HepG2 (cell line): ENCODE data around the gene NDUFA5. TPM values are rescaled to one million over a fixed set of nuclear protein-coding genes. Genes with fewer than 3 reads are reported as not detected.

Experiments used
- CERS6 ChIP-seq: sonication (generic); formaldehyde crosslinking; IDR thresholded peaks from 2 replicates; pipeline ENCODE4 v1.5.0; 2020; ENCODE audit warnings: missing genetic modification reagents
- DRAP1 ChIP-seq: IDR thresholded peaks from 2 replicates; pipeline ENCODE4 v1.6.1; 2016; ENCODE audit warnings: missing genetic modification reagents, missing compliant biosample characterization
- FOSL1 ChIP-seq: sonication (generic); formaldehyde crosslinking; IDR thresholded peaks from 2 replicates; pipeline ENCODE4 v1.9.0; 2021; ENCODE audit warnings: missing genetic modification reagents, borderline replicate concordance
- GTF2F1 ChIP-seq: fragments of 150-350 bp; IDR thresholded peaks from 2 replicates; pipeline ENCODE4 v1.6.1; 2014; ENCODE audit warnings: low read length
- HOXA9 ChIP-seq: sonication (generic); formaldehyde crosslinking; IDR thresholded peaks from 2 replicates; pipeline ENCODE4 v1.8.1; 2022; ENCODE audit warnings: missing genetic modification reagents, mild to moderate bottlenecking, moderate library complexity, borderline replicate concordance
- MBNL3 ChIP-seq: fragments of 250-450 bp; sonication (Bioruptor Pico); conservative IDR thresholded peaks from 2 replicates; pipeline ENCODE4 v1.8.0; 2022; ENCODE audit warnings: mild to moderate bottlenecking, inconsistent platforms
- NCOA5 ChIP-seq: sonication (generic); formaldehyde crosslinking; IDR thresholded peaks from 2 replicates; pipeline ENCODE4 v1.4.0; 2020; ENCODE audit warnings: missing genetic modification reagents
- NFKBIZ ChIP-seq: IDR thresholded peaks from 2 replicates; pipeline ENCODE4 v1.6.1; 2018; ENCODE audit warnings: missing genetic modification reagents, missing compliant biosample characterization
- ZBED4 ChIP-seq: sonication (generic); formaldehyde crosslinking; IDR thresholded peaks from 2 replicates; pipeline ENCODE4 v1.4.0; 2020; ENCODE audit warnings: missing genetic modification reagents, borderline replicate concordance
- ZBTB37 ChIP-seq: sonication (generic); formaldehyde crosslinking; IDR thresholded peaks from 2 replicates; pipeline ENCODE4 v1.4.0; 2020; ENCODE audit warnings: mild to moderate bottlenecking, missing genetic modification reagents
- ZBTB38 ChIP-seq: sonication (generic); formaldehyde crosslinking; IDR thresholded peaks from 2 replicates; pipeline ENCODE4 v1.5.1; 2020; ENCODE audit warnings: mild to moderate bottlenecking, missing genetic modification reagents
- ZFP36L1 ChIP-seq: sonication (generic); formaldehyde crosslinking; IDR thresholded peaks from 2 replicates; pipeline ENCODE4 v1.8.0; 2022; ENCODE audit warnings: mild to moderate bottlenecking, missing genetic modification reagents, moderate library complexity
- ZNF44 ChIP-seq: sonication (generic); formaldehyde crosslinking; IDR thresholded peaks from 2 replicates; pipeline ENCODE4 v1.5.1; 2020; ENCODE audit warnings: mild to moderate bottlenecking, missing genetic modification reagents
- ZNF441 ChIP-seq: sonication (generic); formaldehyde crosslinking; IDR thresholded peaks from 2 replicates; pipeline ENCODE4 v1.7.0; 2021; ENCODE audit warnings: missing genetic modification reagents, borderline replicate concordance
- ZNF670 ChIP-seq: sonication (generic); formaldehyde crosslinking; IDR thresholded peaks from 2 replicates; pipeline ENCODE4 v1.8.0; 2022; ENCODE audit warnings: mild to moderate bottlenecking, missing genetic modification reagents, borderline replicate concordance
- ZNF720 ChIP-seq: sonication (generic); formaldehyde crosslinking; IDR thresholded peaks from 2 replicates; pipeline ENCODE4 v1.4.0; 2020; ENCODE audit warnings: missing genetic modification reagents
- polyA plus RNA-seq, 8 experiments: library from polyadenylated mRNA; depleted of rRNA in 3 of 8; stranded (reverse) in 7 of 8; unstranded in 1 of 8; fragments of >200 nt; fragmentation: Illumina TruSeq in 4 of 8; extraction: Trizol in 4 of 8; gene quantifications; 2 replicates each; pipeline versions ENCODE4 v1.2.1 to v1.2.3, GENCODE V29; 2011 to 2016; ENCODE audit warnings: low read depth in 4 of 8, missing spikeins in 1 of 8, mixed read lengths in 1 of 8; ENCODE audit not compliant: insufficient read depth in 1 of 8
- total RNA-seq, 5 experiments: library from RNA; depleted of rRNA; stranded (reverse); fragments of >200 nt; fragmentation: Illumina TruSeq; extraction: Trizol; gene quantifications; 2 replicates each; pipeline ENCODE4 v1.2.3, GENCODE V29; 2016; ENCODE audit warnings: low read depth in 1 of 5
- TF ChIP-seq, protein P1 (sequence below): sonication (generic); formaldehyde crosslinking; IDR thresholded peaks from 2 replicates; pipeline ENCODE4 v1.4.0; 2020; ENCODE audit warnings: missing genetic modification reagents
- TF ChIP-seq, protein P2 (sequence below): sonication (generic); formaldehyde crosslinking; IDR thresholded peaks from 2 replicates; pipeline ENCODE4 v1.8.1; 2023; ENCODE audit warnings: mild to moderate bottlenecking, missing genetic modification reagents, borderline replicate concordance

Gene NDUFA5
- total and polyA plus RNA-seq, 2 of the 13 experiments (the other 11 are each of a cell fraction or from before 2014, with no cell fraction given) = 16.9 to 55.9 TPM

DNA sequence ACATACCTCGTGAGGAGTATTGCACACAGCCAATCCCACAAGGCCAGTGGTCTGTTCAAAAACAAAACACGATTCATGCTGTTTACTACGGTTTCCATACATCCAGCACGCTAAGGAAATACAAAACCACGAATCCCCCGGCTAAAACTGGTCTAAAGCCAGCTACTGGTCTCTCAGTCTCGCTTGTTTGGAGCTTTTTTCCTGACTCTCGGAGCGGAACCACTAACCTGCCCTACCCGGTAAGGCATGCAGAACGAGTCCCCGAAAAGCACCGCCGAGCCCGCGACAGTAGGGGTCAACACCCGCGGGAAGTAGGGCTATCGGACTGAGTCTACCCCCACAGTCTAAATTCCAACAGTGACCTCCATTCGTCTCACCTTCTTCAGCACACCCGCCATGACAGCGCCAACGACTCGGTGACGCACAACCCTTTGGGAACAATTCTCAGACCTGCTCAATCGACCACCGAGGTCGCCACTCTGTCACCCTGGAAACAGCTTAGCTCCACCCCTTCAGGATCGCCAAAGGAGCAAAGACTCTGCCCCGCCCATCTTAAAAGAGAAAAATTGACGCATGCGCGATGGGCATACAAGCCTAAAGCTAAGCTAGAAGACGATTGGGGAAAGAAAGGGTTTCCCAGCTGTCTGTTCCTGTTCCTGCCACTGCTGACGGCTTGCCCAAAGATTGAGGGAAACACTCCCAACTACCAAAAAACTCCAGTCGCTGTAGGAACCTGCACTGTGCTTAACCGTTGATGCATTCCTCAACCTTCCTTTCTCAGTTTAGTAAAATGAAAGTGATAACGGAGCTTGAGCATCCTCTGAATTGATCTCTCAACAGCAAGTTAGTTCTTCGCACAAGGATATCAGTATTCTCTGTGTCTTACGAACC is at the start of gene NDUFA5 (continued):
- TF ChIP-seq ZNF720 (CRISPR knock-in tag) (no peak), ZNF44 (CRISPR knock-in tag) (no peak), ZBED4 (CRISPR knock-in tag) (no peak), MBNL3 (CRISPR knock-in tag) (no peak), DRAP1 (CRISPR knock-in tag) (peak; percentile 75; the same call in 1 of the 2 replicates), FOSL1 (CRISPR knock-in tag) (no peak), ZNF441 (CRISPR knock-in tag) (0 out of 2 replicates have a peak, but pooled peaks have one; percentile 28), ZFP36L1 (CRISPR knock-in tag) (no peak), ZNF670 (CRISPR knock-in tag) (no peak), GTF2F1 (no peak), NCOA5 (CRISPR knock-in tag) (no peak), ZBTB38 (0 out of 2 replicates have a peak, but pooled peaks have one; percentile 22), ZBTB37 (CRISPR knock-in tag) (no peak), CERS6 (CRISPR knock-in tag) (no peak), HOXA9 (CRISPR knock-in tag) (no peak), NFKBIZ (CRISPR knock-in tag) (0 out of 2 replicates have a peak, but pooled peaks have one; percentile 21)
- TF ChIP-seq, protein P1, sequence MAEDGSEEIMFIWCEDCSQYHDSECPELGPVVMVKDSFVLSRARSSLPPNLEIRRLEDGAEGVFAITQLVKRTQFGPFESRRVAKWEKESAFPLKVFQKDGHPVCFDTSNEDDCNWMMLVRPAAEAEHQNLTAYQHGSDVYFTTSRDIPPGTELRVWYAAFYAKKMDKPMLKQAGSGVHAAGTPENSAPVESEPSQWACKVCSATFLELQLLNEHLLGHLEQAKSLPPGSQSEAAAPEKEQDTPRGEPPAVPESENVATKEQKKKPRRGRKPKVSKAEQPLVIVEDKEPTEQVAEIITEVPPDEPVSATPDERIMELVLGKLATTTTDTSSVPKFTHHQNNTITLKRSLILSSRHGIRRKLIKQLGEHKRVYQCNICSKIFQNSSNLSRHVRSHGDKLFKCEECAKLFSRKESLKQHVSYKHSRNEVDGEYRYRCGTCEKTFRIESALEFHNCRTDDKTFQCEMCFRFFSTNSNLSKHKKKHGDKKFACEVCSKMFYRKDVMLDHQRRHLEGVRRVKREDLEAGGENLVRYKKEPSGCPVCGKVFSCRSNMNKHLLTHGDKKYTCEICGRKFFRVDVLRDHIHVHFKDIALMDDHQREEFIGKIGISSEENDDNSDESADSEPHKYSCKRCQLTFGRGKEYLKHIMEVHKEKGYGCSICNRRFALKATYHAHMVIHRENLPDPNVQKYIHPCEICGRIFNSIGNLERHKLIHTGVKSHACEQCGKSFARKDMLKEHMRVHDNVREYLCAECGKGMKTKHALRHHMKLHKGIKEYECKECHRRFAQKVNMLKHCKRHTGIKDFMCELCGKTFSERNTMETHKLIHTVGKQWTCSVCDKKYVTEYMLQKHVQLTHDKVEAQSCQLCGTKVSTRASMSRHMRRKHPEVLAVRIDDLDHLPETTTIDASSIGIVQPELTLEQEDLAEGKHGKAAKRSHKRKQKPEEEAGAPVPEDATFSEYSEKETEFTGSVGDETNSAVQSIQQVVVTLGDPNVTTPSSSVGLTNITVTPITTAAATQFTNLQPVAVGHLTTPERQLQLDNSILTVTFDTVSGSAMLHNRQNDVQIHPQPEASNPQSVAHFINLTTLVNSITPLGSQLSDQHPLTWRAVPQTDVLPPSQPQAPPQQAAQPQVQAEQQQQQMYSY (CRISPR knock-in tag) = no peak
- TF ChIP-seq, protein P2, sequence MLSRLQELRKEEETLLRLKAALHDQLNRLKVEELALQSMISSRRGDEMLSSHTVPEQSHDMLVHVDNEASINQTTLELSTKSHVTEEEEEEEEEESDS = peak; percentile 72; the same call in 1 of the 2 replicates
